ENCODE results near the gene SLC2A6. TPM values are rescaled to one million over a fixed set of nuclear protein-coding genes. Genes with fewer than 3 reads are reported as not detected.

Gene SLC2A6
- total and polyA plus RNA-seq, 2 of the 8 experiments (the other 6 are each of a cell fraction or from before 2014, with no cell fraction given), result 16.6 to 17.8 TPM

- Histone ChIP-seq H4K20me1 (replicated peaks in 1 of 2; ENCODE audit: control insufficient read depth in 1 of 2, insufficient read depth in 2 of 2, low read length in 2 of 2) (peaks cover 0 to 4% of the 10 kb centered on the region in 2 experiments), H2BK5ac (ENCODE audit: low read depth, low read length) (no peak overlapping the region), H4K5ac (ENCODE audit: insufficient read length, low read depth, low read length) (no peak overlapping the region), H3K23me2 (ENCODE audit: low read depth, low read length) (peaks cover 2% of the 10 kb centered on the region; the same call in 1 of the 2 replicates), H3K56ac (replicated peaks; ENCODE audit: insufficient read length, low read depth, low read length) (no peak overlapping the region), H2BK12ac (ENCODE audit: low read depth, low read length) (no peak overlapping the region), H3K4me3 (ENCODE audit: extremely low read depth in 1 of 4, insufficient read depth in 2 of 4, low read depth in 3 of 4, low read length in 4 of 4) (no peak overlapping the region), H3K14ac (ENCODE audit: insufficient read length) (no peak overlapping the region), H2AK5ac (ENCODE audit: low read depth, low read length) (no peak overlapping the region), H2BK120ac (replicated peaks; ENCODE audit: low read depth, low read length) (no peak overlapping the region), H3K4ac (replicated peaks; ENCODE audit: insufficient read length, low read depth, low read length) (no peak overlapping the region), H3K36me3 (ENCODE audit: control insufficient read depth in 2 of 4, insufficient read depth in 4 of 4, low read length in 3 of 4) (no peaks in the 10 kb centered on the region), H2BK20ac (ENCODE audit: low read length) (no peak overlapping the region), H2AFZ (ENCODE audit: low read length) (no peak overlapping the region), H3K79me1 (ENCODE audit: low read depth, low read length) (no peaks in the 10 kb centered on the region), H4K8ac (ENCODE audit: extremely low read depth, insufficient read depth, low read length) (no peak overlapping the region), H3K9ac (replicated peaks in 1 of 4; ENCODE audit: extremely low read depth in 1 of 4, low read depth in 3 of 4, low read length in 3 of 4) (no peak overlapping the region), H3K23ac (ENCODE audit: insufficient read length) (no peak overlapping the region), H3K18ac (ENCODE audit: extremely low read depth, low read length) (no peak overlapping the region), H3K9me3 (ENCODE audit: insufficient read depth in 2 of 2, low read depth in 1 of 2, low read length in 1 of 2) (peaks cover 2 to 11% of the 10 kb centered on the region in 2 experiments; a peak in 2 of 4 replicates), H3K27ac (ENCODE audit: low read depth, low read length) (no peak overlapping the region), H4K91ac (replicated peaks; ENCODE audit: insufficient read length, low read length) (no peak overlapping the region), H3K4me2 (ENCODE audit: insufficient read depth in 1 of 2, low read depth in 2 of 2, low read length in 2 of 2) (no peak overlapping the region), H3K79me2 (ENCODE audit: control insufficient read depth in 1 of 2, insufficient read depth in 2 of 2, low read length in 2 of 2) (no peaks in the 10 kb centered on the region; a peak in 1 of 4 replicates), H3K27me3 (replicated peaks in 1 of 4; ENCODE audit: control insufficient read depth in 3 of 4, extremely low read depth in 1 of 4, insufficient read depth in 3 of 4, low read length in 3 of 4) (peaks cover 0 to 4% (median 0%) of the 10 kb centered on the region in 4 experiments; a peak in 1 of 7 replicates), H3K4me1 (replicated peaks in 1 of 4; ENCODE audit: control insufficient read depth in 3 of 4, insufficient read depth in 4 of 4, low read length in 3 of 4) (no peaks in the 10 kb centered on the region), H2BK15ac (ENCODE audit: low read length) (no peak overlapping the region)
- WGBS, 2 experiments (ENCODE audit: extremely low coverage in 1 of 2, insufficient coverage in 1 of 2, insufficient read length in 1 of 2, insufficient replicate concordance in 2 of 2, low coverage in 1 of 2, low lambda C conversion rate in 2 of 2, missing lambda C conversion rate in 1 of 2), result 96% methylated on average over 1 of the region's 1 CpG; no CpG with 5 or more reads in 1 of the 2 experiments
- CTCF ChIA-PET (ENCODE audit: partially characterized antibody), result interaction anchor here (0.6 kb wide), 2 partner anchors 169 to 289 kb away, joined by 3 read pairs; no protein-coding TSS in a partner anchor
- FAIRE-seq (no peak), DNase-seq (ENCODE audit: low read depth in 1 of 2, low spot score in 2 of 2) (no peak)
- TF ChIP-seq EGR1 (IDR thresholded peaks at IDR 0.05; ENCODE audit: borderline replicate concordance, low read depth, low read length) (no peak), BRCA1 (IDR thresholded peaks at IDR 0.05; ENCODE audit: low read depth, low read length) (no peak), ASH2L (IDR thresholded peaks at IDR 0.05; ENCODE audit: low read length) (no peak), CHD1 (IDR thresholded peaks at IDR 0.05; ENCODE audit: low read depth, low read length) (no peak), SRF (IDR thresholded peaks at IDR 0.05; ENCODE audit: low read depth, low read length) (no peak), MAX (IDR thresholded peaks at IDR 0.05) (no peak), SP1 (IDR thresholded peaks at IDR 0.05; ENCODE audit: low read depth, low read length) (no peak), GABPA (IDR thresholded peaks at IDR 0.05; ENCODE audit: borderline replicate concordance, insufficient read depth, low read length) (no peak), CTBP2 (IDR thresholded peaks at IDR 0.05; ENCODE audit: borderline replicate concordance, insufficient read depth, insufficient read length, low read length) (no peak), SUZ12 (IDR thresholded peaks at IDR 0.05; ENCODE audit: low read length) (no peak), POLR2AphosphoS5 (IDR thresholded peaks at IDR 0.05; ENCODE audit: low read depth, low read length) (no peak), RNF2 (IDR thresholded peaks at IDR 0.05; ENCODE audit: borderline replicate concordance, low read depth, low read length, missing control alignments, poor library complexity, severe bottlenecking) (no peak), TEAD4 (IDR thresholded peaks at IDR 0.05; ENCODE audit: low read depth, low read length) (no peak)
- POLR2A ChIA-PET (ENCODE audit: partially characterized antibody), result no interaction called here
These were observed 23.2 kb upstream of the SLC2A6 start for GRCh38 chr9:133502112-133502511.
